ENCODE measurements around the gene MEGF9.

MEGF9 gene

DNA sequence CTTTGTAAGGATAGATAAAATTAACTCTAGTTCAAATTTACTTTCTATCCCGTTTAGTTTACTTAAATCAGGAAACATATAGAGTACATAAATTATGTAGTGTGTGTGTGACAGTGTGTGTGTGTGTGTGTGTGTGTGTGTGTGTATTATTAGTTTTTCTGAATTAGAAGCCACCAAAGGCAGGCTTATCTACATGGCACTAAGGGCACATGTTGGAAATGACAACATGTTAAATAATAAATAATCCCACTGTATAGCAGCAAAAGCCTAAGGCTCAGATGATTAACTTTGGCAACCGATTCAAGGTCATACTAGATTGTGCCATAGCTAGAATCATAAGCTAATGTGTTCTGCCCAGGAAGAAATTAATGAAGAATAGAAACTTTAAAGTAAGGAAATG lies 54.6 kb downstream of the MEGF9 start:
- DNase-seq (ENCODE audit: low spot score), result no peak
- no peak for TF ChIP-seq CTCF (IDR thresholded peaks at IDR 0.05; ENCODE audit: extremely low read depth, insufficient read depth, missing control alignments)
- in situ Hi-C loops (cut with MboI; ENCODE audit: low pct_unique_long_range_greater_than_20kb, low sequenced_read_pairs, unreplicated experiment), result no loop called here

DNA sequence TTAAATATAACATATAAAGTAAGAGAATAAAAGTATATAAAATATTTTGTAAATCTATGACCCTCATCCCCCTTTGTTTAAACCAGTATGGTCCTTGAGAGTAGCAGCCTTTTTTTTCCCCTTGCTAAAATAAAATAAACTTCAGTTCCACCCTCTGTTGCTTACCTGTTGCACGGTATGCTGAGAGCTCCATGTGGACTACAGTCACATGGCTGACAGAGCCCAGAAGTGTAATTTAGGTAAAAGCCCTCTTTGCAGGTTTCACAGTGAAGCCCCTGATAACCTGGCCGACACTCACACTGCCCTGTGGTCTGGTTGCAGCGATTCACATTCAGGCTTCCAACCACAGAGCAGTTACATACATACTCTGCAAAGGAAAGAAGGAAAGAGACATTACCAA lies 55.1 kb downstream of the MEGF9 start:
- in situ Hi-C loops (cut with MboI; ENCODE audit: low pct_unique_long_range_greater_than_20kb, low sequenced_read_pairs, unreplicated experiment), result no loop called here
- no peak for DNase-seq (ENCODE audit: low spot score)
- TF ChIP-seq CTCF (IDR thresholded peaks at IDR 0.05; ENCODE audit: extremely low read depth, insufficient read depth, missing control alignments), result no peak

GRCh38 chr9:120655005-120655622 lies 59.2 kb downstream of the MEGF9 start:
- in situ Hi-C loops (cut with MboI; ENCODE audit: low pct_unique_long_range_greater_than_20kb, low sequenced_read_pairs, unreplicated experiment), result no loop called here
- TF ChIP-seq CTCF (IDR thresholded peaks at IDR 0.05; ENCODE audit: extremely low read depth, insufficient read depth, missing control alignments), result no peak
- no peak for DNase-seq (ENCODE audit: low spot score)

GRCh38 chr9:120654272-120654671 lies 60.0 kb downstream of the MEGF9 start:
- TF ChIP-seq CTCF (IDR thresholded peaks at IDR 0.05; ENCODE audit: extremely low read depth, insufficient read depth, missing control alignments), result no peak
- DNase-seq (ENCODE audit: low spot score), result no peak
- in situ Hi-C loops (cut with MboI; ENCODE audit: low pct_unique_long_range_greater_than_20kb, low sequenced_read_pairs, unreplicated experiment), result no loop called here

- TF ChIP-seq CTCF (IDR thresholded peaks at IDR 0.05; ENCODE audit: extremely low read depth, insufficient read depth, missing control alignments), result no peak
- DNase-seq (ENCODE audit: low spot score), result no peak
- in situ Hi-C loops (cut with MboI; ENCODE audit: low pct_unique_long_range_greater_than_20kb, low sequenced_read_pairs, unreplicated experiment), result no loop called here
Measured at GRCh38 chr9:120653762-120654161, 60.5 kb downstream of the MEGF9 start.

GRCh38 chr9:120652934-120653333 lies 61.3 kb downstream of the MEGF9 start:
- TF ChIP-seq CTCF (IDR thresholded peaks at IDR 0.05; ENCODE audit: extremely low read depth, insufficient read depth, missing control alignments), result no peak
- no peak for DNase-seq (ENCODE audit: low spot score)
- in situ Hi-C loops (cut with MboI; ENCODE audit: low pct_unique_long_range_greater_than_20kb, low sequenced_read_pairs, unreplicated experiment), result no loop called here

- no peak for DNase-seq (ENCODE audit: low spot score)
- TF ChIP-seq CTCF (IDR thresholded peaks at IDR 0.05; ENCODE audit: extremely low read depth, insufficient read depth, missing control alignments), result no peak
- in situ Hi-C loops (cut with MboI; ENCODE audit: low pct_unique_long_range_greater_than_20kb, low sequenced_read_pairs, unreplicated experiment), result no loop called here
Measured at GRCh38 chr9:120650352-120650751, 63.9 kb downstream of the MEGF9 start.

Data from GM13977 (cell line).